COR-L47 (cell line): ENCODE measurements around the gene OPN4.
"Not testable (repeated sequence)": the region's sequence is repeated elsewhere in the genome, so short reads cannot be mapped to it uniquely, and the experiment has no call there.

Experiments
- DNase-seq: peaks from one replicate; lab custom pipeline; 2025; lab: John Stamatoyannopoulos, UW

Gene OPN4, protein sequence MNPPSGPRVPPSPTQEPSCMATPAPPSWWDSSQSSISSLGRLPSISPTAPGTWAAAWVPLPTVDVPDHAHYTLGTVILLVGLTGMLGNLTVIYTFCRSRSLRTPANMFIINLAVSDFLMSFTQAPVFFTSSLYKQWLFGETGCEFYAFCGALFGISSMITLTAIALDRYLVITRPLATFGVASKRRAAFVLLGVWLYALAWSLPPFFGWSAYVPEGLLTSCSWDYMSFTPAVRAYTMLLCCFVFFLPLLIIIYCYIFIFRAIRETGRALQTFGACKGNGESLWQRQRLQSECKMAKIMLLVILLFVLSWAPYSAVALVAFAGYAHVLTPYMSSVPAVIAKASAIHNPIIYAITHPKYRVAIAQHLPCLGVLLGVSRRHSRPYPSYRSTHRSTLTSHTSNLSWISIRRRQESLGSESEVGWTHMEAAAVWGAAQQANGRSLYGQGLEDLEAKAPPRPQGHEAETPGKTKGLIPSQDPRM

DNA sequence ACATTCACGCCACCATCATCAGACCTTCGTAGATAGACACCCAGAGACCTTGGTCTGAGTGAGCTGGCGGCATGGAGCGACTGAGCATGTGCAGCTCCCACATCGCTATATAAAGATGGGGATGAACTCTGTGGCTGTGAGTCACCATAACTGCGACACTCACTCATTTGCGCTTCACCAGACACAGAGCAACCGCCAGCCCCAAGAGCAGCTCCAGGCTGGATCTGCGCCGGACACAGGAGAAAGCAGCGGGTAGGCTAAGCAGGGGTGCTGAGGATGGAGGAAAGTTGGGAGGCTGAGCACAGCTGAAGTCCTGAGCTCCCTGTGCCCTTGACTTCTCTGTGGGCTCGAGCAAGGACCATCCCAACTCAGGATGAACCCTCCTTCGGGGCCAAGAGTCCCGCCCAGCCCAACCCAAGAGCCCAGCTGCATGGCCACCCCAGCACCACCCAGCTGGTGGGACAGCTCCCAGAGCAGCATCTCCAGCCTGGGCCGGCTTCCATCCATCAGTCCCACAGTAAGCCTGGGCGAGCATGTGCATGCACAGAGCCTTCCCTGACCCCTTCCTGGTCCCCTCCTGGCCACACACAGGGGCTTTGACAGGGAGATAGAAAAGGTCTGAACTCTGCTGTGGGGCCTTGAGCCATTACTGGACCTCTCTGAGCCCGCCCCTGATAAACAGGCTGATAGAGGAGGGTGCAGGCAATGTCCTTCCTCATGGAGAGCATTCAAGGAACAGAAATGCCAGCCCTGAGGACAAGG is at the start of gene OPN4:
Gene OPN4 (plus strand): TSS at position 137 of the 762 bp plus-strand sequence. CDS start 237 bp downstream, at position 374.
- no peak for DNase-seq

DNA sequence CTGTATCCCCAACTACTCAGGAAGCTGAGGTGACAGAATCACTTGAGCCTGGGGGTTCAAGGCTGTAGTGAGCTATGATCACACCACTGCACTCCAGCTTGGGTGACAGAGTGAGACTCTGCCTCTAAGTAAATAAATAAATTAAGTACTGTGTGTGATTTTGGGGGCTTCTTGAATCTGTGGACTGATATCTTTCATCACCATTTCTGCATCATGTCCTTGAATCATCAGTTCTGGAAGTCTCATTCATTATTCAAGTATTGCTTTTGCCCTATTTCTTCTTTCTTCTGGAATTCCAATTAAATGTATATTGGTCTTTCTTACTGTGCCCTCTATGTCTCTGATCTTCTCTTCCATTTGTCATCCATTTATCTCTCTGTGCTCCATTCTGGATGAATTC is 46.7 kb upstream of the OPN4 start:
- DNase-seq: no peak

DNA sequence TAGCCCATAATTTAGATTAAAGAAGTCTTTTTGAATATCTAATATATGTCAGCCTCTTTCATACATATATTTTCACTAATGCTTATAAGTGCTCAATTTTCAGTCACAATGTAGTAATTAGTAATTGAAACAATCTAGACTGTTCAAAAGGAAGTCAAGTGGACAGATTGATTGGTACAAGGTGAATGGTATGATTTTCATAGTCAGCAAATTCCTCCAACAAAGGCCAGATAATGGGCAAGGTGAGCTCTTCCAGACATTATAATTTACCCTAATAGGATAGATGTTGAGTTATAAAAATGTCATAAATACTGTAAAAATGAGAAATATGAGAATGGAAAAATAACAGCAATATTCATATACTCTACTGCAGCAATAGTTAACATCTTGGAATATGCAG is 44.4 kb upstream of the OPN4 start:
- no peak for DNase-seq

DNA sequence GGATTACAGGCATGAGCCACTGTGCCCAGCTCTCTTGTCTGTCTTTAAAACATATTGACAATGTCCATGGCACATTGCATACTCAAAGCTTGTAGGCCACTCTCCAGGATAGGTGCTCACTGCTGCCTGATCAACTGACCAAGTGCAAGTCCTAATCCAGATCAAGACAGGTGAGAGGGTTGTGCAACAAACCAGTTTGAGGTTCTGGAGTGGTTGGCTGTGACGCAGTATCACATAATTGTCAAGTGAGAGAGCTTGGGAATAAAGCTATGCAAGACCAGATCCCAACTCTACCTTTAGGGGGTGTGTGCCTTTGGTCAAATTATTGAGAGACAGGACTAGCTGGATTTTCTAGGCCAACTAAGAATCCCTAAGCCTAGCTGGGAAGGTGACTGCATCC is 43.0 kb upstream of the OPN4 start:
- DNase-seq: no peak

DNA sequence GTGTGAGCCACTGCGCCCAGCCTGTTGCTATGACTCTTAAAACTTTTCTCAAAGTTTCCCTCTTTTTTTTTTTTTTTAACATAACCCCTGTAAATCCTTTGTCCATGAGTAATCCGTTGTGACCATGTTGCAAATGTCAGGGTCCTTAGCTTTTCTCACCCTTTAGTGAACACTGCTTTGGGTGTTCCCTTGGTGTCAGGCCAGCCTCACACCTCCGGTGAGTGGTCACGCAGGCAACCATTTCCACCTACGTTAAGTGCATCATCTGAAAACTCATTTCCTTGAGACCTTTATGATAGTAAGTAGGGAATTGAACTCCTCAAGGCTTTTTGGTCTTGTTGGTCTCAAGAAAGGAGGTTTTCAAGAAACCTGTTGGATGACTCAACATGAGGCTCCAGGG is 41.3 kb upstream of the OPN4 start:
- no peak for DNase-seq

DNA sequence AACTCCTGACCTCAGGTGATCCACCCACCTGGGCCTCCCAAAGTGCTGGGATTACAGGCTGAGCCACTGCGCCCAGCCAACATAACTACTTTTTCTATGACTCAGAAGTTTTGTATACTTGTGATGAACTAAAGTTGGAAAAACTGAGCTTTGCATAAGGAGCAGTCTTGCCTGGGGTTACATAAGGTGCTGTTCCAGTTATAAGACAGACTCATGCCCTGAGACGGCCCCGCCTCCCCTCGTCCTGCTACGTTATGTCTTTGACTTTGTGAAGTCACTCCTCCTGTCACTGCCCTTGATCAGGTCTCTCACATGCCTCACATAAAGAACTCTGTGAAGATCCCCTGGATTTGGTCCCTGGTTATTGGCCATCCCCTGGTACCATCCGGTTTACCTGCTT is 40.4 kb upstream of the OPN4 start:
- DNase-seq: no peak

DNA sequence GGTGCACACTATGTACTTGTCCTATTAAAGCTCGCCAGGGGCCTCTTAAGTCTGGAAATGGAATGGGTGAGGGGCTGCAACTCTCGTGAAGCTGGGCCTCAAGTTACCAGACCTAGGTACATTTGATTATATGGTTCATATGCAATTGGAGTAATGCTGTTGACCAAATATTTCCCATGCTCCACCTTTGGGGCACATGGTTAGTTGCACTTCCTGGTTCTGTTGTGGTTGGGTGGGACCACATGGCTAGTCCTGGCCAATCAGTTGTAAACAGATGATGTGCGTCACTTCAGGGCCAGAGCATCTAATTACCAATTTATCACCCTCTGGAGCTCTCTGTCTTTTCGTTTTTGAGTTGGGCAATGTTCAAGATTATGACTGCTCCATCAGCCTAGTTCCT is 39.5 kb upstream of the OPN4 start:
- DNase-seq: no peak

DNA sequence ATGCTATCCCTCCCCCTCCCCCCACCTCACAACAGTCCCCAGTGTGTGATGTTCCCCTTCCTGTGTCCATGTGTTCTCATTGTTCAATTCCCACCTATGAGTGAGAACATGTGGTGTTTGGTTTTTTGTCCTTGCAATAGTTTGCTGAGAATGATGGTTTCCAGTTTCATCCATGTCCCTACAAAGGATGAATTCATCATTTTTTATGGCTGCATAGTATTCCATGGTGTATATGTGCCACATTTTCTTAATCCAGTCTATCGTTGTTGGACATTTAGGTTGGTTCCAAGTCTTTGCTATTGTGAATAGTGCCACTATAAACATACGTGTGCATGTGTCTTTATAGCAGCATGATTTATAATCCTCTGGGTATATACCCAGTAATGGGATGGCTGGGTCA is 37.1 kb upstream of the OPN4 start:
- not testable (repeated sequence) for DNase-seq

DNA sequence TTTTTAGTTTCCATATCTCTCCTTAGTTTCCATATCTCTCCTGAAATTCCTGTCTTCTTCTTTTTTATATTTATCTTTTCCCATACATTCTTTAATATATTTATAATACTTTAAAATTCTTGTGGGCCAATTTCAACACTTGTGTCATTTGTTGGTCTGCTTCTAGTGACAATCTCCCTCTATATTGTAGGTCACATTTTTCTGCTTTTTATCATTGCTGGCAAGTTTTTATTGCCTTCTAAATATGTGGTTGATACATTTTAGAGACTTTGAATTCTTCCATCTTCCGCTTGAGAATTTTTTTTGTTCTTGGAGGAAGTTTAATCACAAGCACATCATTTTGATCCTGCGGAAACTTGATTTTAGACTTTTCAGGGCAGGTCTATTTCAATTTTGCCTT is 26.0 kb upstream of the OPN4 start:
- no peak for DNase-seq

DNA sequence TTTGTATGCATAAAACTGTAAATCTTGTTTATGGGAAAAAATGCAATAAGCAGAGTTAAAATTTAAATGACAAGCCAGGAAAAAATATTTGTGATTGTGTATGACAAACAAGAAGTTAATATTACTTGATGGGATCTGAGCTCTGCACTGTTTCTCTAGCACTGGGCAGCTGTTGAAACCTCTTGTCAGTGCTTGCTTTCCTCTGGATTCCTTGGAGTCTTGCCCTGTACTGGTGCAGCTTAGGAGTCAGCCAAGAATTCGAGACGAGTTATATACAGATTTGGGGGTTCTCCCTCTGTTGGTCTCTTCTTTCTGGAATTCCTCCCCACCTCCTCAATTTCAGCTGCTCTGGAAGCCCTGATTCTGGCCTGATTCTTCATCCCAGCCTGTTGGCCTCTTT is 24.3 kb upstream of the OPN4 start:
- DNase-seq: no peak

DNA sequence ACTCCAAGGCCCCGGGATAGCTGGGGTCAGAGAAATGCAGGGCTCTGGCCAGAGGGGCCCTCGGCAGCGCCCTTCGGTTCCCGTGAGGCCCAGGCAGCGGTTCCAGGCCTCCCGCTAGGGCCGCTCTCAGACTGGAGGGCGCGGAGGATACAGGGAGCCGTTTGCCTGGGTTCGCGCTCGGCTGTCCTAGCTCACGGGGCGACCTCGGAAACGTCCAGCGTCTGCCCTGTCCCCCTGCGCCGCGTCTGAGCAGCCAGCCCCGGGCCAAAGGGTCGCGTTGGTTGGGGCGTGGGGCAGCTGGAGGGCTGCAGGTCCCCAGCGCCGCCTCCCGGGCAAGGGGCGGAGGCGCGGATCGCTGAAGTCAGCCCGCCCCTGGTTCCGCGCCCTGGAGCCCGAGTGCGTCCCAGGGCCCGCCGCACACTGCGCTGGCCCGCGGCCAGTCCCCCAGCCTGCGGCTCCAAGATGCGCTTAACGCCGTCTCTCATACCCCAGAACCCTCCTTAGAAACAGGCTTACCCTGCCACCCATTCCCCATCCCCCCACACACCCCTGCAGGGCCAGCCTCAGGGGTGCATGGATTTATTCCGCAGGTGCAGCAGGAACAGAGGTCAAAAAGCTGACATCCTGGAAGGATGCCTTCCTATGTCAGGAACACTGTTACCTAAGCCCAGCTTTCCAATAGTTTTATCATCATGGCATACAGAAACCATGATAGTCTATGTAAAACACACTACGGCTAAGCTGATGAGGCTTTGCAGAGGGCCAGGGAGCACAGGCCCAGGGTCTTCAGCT is 22.1 kb upstream of the OPN4 start:
- DNase-seq: no peak

DNA sequence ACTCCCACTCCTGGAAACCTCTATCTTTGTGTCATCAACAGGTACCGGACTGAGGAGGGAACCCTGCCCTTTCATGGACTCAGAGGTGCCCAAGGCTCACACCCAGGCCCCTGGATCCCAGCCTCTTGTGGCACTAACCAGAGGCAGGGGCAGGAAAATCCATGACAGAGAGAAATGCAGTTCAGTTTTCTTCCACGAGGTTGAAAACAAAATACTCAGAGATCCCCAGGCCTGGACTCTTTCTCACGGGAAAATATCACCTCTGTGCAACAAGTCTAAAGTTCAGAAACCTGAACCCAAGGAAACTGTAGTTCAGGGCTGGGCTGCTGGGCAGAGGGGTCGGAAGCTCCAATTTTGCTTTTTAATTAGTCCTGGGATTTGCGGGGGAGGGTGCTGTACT is 21.4 kb upstream of the OPN4 start:
- no peak for DNase-seq

DNA sequence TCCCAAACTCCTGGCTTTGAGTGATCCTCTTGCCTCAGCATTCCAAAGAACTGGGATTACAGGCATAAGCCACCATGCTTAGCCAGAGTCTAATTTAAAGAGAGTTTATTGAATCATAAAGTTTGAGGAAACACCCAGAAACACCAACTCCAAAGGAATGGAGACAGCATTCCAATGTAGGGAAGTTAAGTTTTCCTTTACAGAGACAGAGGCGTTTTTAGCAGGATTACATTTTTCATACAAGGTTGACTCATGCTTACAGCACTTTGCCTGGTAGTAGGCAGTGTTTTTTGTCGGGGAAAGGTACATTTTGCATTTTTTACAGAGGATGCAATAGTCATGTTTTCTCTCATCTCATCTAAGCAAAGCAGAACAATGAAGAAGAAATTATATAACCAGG is 18.9 kb upstream of the OPN4 start:
- DNase-seq: no peak

DNA sequence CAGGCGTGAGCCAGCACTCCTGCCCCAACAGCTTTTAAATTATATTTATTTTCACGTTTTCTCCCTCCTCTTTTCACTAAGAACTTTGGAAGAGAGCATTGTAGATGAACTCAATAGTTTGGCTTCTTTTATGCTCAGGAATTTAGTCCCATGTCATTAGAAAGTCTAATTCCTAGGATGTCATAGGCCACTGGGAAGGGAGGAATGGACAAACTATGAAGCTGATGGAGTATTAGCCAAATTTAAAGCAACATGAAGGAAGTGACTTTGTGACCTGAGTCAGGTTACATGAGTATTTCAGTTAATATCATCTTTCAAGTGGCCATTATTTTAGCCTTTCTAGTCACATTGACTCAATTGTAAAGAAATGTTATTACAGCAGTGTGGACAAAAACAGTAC is 18.0 kb upstream of the OPN4 start:
- DNase-seq: no peak

DNA sequence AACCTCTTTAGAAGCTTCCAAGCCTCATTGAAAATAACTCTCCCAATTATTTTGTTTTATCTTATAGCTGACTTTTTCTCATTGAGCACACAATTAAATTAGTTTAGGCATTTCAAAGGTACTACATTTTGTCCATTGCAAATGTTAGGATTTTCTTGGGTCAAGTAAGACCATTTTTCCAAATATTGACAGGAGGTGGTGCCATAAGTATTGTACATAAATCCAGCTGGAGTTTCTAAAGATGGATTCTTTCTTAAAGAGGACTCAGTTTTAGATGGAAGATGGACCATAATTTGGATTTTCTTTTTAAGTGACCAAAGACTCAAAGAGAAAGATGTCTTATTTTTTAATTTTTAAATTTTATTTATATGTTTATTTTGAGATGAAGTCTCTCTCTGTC is 12.3 kb upstream of the OPN4 start:
- DNase-seq: no peak

DNA sequence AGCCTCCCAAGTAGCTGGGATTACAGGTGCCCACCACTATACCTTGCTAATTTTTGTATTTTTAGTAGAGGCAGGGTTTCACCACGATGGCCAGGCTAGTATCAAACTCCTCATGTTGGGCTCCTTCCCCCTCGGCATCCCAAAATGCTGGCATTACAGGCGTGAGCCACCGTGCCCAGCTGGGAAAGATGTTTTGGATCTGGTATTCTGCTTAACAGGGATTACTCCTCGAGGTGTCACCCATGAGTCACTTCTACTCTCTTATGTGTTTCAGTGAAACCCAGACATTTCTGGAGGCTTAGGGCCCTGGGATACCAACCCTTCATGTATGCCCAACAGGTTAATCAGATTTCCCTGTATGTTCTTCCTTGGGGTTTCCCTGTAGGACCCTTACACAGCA is 11.8 kb upstream of the OPN4 start:
- no peak for DNase-seq

DNA sequence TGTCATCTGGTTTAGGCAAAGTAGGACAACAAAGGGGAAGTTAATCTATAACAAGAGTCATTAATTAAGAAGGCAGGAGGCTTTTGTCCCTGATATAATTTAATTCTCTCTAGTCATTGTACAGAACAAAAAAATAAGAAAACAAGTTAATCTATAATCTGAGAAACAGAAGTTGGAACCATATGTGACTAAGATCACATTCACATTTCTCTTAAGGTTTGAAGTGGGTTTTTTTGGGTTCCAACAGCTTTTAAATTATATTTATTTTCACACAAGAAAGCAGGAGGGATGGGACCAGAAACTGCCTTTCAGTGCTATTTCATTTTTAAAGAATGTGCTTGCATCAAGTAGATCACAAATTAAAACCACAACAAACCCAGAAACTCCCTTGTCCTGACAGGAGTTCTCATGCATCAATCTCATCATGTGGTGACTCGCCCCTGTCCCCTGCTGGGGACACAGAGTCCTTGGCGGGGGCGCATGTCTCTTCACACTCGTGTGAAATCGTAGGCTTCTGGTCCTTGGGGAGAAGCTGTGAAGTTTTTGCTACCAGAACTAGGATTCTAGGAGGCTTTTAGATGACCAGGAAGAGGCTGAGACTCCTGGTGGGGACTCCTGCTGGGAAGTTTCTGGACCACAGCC is 10.1 kb upstream of the OPN4 start:
- DNase-seq: no peak

DNA sequence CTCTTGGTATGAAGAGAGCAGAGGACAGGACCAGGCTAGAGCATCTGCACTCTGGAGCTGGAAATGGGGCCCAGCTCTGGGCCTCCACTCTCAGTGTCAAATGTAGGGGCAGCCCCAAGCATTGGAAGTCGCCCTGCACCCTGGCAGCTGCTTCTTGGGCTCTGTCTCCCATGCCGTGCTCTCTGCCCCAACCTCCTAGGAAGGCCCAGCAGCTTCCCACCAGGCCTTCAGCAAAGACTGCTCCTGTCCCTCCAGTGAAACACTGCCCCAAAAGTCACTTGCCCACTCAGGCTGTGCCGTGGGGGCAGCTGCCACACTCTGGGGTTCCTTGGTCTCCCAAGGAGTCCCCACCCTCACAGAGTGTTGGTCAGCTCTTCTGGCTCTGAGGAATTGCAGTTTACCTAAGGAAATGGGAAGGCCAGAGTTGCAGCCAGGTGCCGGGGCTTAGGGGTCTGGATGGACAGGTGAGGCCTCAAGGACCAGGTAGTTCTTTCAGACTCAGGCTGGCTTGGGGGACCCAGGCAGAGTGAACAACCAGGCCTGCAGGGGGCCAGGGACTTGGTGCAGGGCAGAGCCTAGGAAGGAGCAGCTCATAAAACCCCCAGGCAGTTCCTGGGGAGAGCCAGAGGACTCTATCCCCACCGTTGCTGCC is 9.4 kb upstream of the OPN4 start:
- no peak for DNase-seq

DNA sequence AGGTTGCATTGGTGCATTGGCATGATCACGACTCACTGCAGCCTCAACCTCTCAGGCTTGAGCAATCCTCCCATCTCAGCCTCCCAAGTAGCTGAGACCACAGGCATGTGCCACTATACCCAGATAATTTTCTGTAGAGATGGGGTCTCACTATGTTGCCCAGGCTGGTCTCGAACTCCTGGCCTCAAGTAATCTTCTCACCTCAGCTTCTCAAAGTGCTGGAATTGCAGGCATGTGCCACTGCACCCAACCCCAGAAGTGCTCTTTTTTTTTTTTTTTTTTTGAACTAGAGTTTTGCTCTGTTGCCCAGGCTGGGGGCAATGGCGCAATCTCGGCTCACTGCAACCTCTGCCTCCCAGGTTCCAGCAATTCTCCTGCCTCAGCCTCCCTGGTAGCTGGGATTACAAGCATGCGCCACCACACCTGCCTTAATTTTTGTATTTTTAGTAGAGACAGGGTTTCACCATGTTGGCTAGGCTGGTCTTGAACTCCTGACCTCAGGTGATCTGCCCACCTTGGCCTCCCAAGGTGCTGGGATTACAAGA is 8.7 kb upstream of the OPN4 start:
- DNase-seq: not testable (repeated sequence)

DNA sequence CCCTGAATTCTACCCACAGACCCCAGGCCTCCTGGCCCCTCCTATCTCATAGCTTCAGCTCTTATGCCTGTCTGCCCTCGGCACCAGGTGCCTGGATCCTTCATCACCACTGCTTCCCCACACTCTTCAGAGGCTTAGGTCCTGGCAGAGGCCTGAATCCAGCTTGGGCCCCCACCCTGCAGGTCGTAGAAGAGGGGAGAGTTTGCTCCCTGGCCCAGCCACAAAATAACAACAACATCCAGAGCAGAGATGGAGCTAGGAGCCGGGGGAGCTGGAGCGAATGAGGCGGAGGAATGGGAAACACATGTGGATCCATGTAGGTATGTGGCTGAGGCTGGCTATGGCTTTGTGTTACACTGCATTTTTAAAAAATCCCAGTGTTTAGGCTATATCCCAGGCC is 7.8 kb upstream of the OPN4 start:
- no peak for DNase-seq

DNA sequence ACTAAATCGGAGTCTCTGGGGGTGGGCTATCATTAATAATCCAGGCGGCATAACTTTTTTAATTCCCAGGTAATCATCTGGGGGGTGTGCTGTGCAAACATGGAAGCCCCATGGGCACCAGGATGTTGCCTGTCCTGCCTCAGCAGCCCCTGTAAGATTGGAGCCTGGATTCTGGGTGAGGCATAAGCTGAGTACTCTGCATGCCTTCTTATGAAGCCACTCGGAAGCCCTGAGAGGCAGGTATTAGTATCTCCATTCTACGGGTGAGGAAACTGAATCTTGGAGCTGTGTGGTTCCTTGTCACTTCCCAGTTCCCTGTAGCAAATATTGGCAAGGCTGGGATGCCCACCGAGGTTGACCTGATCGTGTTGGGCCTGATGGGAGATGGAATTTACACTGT is 7.4 kb upstream of the OPN4 start:
- DNase-seq: no peak
